NCI-H187 (cell line): Measurements from ENCODE around the gene NISCH.

ENCODE experiments used
- DNase-seq, 2 experiments: peaks; one replicate each; lab custom pipeline; 2025; lab: John Stamatoyannopoulos, UW

NISCH gene

DNA sequence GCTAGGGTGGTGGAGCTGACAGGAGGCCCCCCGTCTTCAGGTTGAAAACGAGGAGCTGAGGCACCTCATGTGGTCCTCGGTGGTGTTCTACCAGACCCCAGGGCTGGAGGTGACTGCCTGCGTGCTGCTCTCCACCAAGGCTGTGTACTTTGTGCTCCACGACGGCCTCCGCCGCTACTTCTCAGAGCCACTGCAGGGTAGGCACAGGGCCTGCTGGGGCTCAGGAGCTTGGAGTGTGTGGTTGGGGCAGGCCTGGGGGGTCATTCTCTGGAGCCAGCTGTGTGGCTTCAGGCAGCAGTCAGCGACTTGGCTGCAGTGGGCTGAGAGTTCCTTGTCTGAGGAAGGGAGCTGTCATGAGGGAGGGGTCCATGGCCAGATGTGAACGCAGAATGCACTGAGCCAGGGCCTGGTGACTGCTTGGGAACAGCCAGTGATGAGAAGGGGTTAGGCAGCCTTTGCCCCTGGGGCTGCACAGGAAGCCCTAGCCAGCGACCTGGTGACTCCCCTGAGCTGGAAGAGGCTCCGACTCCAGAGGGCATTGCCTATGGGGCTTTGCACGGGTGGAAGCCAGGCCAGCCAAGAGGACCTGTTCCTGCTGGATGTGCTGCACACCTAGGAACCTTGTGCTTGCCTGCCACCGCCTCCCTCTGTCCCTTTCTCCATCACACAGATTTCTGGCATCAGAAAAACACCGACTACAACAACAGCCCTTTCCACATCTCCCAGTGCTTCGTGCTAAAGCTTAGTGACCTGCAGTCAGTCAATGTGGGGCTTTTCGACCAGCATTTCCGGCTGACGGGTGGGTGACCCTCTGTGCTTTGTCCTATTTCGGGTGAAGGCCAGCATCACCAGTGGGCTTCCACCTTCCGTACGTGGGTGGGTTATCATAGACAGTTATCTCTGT, 34.9 kb downstream of the NISCH start:
- no peak for DNase-seq

DNA sequence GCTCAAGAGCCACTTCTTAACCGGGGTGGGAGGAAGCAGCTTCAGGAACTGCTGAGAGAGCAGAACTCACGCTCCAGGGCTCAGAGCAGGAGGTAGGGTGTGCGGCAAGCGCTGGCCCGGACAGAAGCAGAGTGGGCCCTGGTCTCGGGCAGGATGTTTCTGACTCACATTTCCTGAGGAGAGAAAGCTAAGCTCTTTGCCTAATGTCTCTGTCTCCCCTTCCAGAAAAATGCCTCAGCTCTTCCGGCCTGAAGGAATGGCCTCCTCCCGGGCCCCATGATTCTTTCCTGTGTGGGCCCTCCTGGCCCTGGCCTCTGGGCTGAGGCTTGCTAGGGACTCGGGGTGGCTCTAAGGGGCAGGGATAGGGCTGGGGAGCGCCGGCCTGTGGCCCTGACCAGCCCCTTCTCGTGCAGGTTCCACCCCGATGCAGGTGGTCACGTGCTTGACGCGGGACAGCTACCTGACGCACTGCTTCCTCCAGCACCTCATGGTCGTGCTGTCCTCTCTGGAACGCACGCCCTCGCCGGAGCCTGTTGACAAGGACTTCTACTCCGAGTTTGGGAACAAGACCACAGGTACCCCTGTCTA, 35.6 kb downstream of the NISCH start:
- no peak for DNase-seq

DNA sequence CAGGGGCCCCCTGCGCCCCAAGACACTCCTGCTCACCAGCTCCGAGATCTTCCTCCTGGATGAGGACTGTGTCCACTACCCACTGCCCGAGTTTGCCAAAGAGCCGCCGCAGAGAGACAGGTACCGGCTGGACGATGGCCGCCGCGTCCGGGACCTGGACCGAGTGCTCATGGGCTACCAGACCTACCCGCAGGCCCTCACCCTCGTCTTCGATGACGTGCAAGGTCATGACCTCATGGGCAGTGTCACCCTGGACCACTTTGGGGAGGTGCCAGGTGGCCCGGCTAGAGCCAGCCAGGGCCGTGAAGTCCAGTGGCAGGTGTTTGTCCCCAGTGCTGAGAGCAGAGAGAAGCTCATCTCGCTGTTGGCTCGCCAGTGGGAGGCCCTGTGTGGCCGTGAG, 36.7 kb downstream of the NISCH start:
- no peak for DNase-seq

- no peak for DNase-seq
Measured at GRCh38 chr3:52493232-52494017, 38.0 kb downstream of the NISCH start.

- DNase-seq = peak in 1 of 2 experiments; percentile 18
Measured at GRCh38 chr3:52494445-52494844, 39.0 kb downstream of the NISCH start.

DNA sequence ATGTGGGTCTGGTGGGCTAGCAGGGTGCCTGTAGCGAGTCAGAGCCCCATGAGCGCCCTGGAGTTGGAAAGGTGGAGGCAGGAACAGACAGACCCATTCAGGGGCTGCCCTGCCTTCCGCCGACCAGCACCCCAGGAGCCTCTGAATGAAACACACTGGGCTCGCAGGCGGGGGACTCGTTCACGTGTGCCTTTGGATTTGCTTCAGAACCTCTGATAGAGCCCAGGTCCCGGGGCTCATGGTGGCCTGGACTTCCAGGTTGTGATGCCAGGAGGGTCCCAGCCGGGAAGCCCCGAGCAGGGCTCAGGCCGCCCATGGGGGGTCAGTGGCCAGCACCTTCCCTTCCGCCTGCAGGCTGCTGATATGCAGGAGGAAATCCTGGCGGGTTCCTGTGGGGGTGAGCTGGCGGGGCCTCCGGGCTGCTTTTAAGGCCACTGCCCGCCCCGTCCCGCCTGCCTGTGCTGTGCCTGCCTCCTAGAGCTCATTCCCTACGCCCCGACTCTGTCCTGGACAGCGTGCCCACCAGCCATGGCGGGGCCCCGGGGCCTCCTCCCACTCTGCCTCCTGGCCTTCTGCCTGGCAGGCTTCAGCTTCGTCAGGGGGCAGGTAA, 39.6 kb downstream of the NISCH start, which contains the start of gene STAB1:
TSS of gene STAB1 (plus strand) at position 453 of the 610 bp plus-strand sequence. CDS start at position 529, 76 bp downstream.
- no peak for DNase-seq

DNA sequence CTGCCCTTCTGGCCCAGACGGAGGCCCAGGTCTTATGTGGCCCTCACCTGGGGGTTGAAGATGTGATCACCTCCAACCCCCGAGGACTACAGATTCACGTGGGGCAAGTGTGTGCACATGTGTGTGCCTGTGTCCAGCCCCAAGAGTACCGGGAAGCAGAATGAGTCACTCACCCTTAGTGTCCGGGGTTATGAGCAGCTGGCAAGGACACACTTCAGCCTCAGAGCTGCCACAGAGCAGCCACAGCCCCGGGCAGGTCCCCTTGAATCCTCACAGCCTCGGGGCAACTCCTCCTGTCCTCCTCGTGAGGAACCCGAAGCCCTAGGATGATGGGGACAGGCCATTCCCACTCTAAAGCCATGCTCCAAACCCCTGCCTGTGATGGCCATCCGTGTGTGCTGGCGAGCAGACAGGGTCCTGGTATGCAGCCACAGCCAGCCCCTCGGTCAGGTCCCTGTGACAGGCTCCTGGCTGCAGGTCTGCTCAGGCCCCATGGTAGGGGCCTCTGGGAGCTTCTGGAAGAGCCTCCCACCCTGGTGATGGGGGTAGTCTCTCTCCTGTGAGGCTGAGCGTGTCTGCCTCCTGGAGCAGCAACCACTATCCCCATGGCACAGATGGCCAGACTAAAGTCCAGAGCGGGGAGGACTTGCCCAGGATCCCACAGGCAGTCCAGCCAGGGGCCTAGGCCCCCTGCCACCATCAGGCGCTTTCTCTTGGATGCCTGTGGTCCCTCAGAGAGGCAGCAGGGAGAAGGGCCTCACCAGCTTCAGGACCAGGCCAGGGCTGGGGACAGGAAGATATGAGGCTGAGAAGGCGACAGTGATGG, 40.6 kb downstream of the NISCH start:
- no peak for DNase-seq

DNA sequence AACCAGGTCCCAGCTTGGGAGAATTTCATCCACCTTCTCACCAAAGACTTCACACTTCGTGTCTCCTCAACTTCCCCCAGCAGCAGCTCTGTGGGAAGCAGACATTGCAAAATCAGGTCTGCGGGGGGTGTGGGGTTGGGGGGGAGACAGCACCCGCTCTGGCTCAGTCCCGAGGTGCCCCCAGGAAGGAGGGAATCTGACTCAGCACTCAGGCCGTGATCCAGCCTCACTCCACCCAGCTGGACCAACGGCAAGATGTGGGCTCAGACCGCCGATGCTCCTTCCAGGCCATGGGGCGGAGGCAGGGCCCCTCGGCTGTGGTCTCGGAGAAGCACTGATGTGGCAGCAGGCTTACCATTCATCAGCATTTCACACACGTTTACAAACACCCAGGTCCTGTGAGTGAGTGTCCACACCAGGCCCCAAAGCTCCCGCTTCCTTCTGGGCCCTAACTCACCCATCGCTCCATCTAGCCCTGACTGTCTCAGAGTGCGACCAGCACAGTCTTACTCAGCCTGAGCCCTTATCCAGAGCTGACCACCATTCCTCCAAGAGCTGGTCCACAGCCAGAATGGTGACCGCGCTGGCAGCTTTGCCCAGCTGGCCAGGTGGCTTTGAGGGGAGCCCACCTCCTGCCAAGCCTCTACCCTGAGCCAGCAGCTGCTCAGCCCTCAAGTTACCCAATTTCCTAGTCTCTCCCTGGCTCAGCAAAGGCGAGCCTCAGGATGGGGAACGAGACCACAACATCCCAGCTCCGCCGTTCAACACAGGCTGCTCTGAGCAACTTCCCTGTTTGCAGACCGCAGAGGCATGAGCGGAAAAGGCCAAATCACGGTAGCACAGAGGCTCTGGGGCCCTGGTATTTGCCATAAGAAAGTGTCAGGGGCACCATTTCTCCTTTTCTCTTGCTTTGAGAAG, 43.0 kb downstream of the NISCH start:
- DNase-seq = no peak

GRCh38 chr3:52501046-52501445, 45.6 kb downstream of the NISCH start:
- DNase-seq = no peak

DNA sequence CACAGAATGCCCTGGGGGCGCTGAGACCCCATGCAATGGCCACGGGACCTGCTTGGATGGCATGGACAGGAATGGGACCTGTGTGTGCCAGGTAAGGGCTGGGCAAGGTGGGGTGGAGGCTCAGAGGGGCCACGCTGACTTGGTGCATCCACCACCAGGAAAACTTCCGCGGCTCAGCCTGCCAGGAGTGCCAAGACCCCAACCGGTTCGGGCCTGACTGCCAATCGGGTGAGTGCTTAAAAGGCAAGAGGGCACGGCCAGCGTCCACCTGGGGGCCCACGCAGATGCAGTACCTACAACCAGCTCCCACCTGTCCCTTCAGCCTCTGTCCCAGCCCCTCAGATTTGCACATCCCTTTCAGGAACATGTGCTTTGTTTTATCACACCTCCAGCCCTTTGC, 46.6 kb downstream of the NISCH start:
- DNase-seq = no peak

DNA sequence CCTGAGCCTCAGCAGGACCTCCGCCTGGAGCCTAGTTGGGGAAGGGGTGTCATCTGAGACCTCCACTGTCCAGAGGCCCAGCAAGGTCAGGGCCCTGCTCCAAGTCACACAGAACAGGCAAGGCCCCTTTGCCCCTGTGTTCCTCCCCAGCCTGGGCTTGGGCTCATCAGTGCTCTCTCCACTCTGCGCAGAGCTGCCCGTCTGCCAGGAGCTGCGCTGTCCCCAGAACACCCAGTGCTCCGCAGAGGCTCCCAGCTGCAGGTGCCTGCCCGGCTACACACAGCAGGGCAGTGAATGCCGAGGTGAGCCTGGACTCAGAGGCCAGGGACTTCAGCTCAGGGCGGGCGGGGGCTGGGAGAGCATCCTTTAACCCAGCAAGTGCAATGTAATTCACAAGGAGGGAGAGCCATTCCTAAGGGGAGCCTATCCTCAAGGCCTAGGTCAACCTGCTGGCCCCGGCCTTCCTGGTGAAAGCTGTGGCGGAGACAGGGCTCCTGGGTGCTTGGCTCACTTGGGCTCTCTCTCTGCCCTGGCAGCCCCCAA, 47.5 kb downstream of the NISCH start:
- no peak for DNase-seq

DNA sequence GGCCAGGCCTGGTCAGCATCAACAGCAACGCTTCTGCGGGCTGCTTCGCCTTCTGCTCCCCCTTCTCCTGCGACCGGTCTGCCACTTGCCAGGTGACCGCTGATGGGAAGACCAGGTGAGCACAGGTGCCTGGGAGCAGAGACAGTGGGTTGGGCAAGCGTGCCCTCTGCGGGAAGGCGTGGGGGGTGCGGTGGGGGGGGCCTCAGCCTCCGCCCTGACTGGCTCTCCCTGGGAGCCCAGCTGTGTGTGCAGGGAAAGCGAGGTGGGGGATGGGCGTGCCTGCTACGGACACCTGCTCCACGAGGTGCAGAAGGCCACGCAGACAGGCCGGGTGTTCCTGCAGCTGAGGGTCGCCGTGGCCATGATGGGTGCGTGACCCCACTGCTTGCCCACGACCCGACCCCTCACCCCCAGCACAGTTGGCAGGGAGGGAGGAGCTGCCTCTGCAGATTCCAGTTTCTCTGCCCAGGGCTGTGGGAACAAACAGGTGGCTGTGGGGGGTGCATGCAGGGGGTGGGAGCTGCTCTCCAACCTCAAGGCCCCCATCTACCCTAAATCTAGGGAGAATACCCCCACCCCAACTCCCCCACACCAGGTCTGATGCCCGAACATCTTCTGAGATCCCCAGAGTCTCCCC, 48.5 kb downstream of the NISCH start:
- no peak for DNase-seq

DNA sequence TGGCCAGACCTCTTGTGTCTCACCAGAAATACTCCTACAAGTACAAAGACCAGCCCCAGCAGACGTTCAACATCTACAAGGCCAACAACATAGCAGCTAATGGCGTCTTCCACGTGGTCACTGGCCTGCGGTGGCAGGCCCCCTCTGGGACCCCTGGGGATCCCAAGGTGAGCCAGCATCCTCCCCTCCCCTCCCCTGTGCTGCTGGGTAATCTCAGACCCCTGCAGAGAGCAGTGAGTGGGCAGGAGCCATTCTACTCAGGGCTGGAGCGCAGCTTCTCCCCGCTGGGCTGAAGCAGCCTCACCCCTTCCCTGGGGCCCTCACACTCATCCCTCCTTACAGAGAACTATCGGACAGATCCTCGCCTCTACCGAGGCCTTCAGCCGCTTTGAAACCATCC, 49.6 kb downstream of the NISCH start:
- DNase-seq = no peak

DNA sequence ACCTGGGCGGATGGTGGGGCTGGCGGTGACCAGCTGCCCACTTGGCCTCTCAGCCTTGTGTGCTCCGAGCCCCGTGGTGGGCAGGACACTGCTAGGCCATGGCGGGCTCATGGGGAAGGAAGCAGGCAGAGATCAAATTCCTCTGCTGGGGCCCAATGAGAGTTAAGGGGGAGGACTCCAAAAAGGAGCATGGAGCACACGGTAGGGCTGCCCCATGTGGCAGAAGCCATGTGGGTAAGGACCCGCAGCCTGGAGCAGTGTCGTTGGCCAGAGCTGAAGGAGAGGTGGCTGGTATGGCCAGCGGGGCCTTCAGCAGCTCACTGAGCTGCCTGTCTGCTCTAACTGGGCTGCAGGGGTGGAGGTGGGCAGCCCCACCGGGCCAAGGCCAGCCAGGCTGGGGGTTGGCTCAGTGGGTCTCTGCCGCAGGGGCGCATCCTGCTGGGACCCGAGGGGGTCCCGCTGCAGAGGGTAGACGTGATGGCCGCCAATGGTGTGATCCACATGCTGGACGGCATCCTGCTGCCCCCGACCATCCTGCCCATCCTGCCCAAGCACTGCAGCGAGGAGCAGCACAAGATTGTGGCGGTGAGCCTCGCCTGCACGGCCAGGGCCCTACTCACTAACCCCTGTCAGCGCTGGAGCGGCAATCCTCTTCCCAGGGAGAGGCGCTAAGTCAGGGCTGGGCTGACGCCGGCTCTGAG, 51.0 kb downstream of the NISCH start:
- DNase-seq = no peak

DNA sequence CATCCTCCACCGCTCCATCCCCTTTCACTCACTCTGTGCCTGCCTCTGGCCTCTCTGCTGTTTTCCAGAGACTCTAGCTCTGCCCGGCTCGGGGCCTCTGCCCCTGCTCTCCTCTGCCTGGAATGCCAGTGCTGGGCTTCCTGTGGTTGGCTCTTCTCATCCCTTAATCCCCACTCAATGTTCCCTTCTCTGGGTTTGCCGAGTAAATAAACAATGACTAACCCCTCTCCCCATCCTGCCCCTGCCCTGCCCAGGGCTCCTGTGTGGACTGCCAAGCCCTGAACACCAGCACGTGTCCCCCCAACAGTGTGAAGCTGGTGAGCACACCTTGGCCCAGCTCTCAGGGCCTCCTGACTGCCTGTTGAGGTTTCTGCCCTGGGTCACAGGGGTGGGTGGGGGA, 52.0 kb downstream of the NISCH start:
- no peak for DNase-seq

DNA sequence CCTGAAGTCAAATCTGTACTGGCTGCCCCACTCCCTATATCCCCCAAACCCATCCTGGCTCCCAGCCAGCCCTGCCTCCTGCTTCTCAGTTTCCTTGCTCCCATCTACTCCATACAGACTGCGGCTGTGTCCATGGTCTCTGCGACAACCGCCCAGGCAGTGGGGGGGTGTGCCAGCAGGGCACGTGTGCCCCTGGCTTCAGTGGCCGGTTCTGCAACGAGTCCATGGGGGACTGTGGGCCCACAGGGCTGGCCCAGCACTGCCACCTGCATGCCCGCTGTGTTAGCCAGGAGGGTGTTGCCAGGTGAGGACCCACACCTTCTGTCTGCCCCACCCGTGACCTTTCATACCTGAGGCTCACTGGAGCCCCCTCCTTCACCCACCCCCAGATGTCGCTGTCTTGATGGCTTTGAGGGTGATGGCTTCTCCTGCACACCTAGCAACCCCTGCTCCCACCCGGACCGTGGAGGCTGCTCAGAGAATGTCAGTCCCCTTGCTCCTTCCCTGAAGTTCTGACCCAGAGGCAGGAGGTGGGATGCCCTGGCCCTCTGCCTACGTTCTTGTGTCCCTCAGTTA, 54.4 kb downstream of the NISCH start:
- no peak for DNase-seq

DNA sequence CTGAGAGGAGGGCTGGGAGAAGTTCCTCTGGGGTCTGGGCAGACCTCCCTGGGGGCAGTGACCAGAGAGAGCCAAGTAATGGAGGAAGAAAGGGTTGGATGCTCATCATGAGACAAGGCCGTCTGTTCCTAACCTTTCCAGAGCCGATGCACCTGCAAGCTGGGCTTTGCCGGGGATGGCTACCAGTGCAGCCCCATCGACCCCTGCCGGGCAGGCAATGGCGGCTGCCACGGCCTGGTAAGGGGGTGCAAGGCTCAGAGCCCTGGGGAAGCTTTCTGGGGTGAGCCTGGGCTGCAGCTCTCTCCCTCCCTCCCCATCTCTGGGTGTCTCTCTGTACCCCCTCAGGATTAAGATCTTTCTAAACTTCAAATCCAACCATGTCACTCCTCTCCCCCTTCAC, 56.1 kb downstream of the NISCH start:
- DNase-seq = no peak

DNA sequence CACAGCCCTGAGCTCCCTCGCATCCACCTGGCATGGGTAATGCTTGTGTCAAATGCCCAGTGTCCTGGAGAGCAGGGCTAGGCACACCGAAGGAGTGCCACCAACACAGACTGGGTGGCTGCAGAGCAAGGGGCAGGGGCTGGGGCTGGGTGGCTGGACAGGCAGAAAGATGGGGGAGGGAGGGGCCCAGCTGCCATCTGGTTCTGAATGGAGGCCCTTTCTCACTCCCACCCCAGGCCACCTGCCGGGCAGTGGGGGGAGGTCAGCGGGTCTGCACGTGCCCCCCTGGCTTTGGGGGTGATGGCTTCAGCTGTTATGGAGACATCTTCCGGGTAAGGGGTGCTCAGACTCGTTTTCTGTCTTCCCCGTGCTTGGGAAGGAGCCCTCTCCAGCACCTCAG, 56.7 kb downstream of the NISCH start:
- DNase-seq = no peak

GRCh38 chr3:52512727-52513126, 57.3 kb downstream of the NISCH start:
- no peak for DNase-seq
